Colonic mucosa (tissue), 4 donors: ENCODE results near the gene C10orf88. TPM values are rescaled to one million over a fixed set of nuclear protein-coding genes. Genes with fewer than 3 reads are reported as not detected.
A peak's percentile ranks its signal among the peaks of the same experiment; 100 is the strongest.

Experiments
- DNase-seq: peaks from one replicate; pipeline ENCODE4 v3.0.0-alpha.2; 2020
- H3K27ac ChIP-seq: fragments of 200-600 bp; one replicate; pipeline ENCODE4 v1.8.0; 2021
- H3K27me3 ChIP-seq: fragments of 200-600 bp; one replicate; pipeline ENCODE4 v1.8.0; 2021
- H3K36me3 ChIP-seq: fragments of 200-600 bp; one replicate; pipeline ENCODE4 v1.8.0; 2021
- H3K4me1 ChIP-seq: fragments of 200-600 bp; one replicate; pipeline ENCODE4 v1.8.0; 2021; ENCODE audit warnings: mild to moderate bottlenecking
- H3K4me3 ChIP-seq: fragments of 200-600 bp; one replicate; pipeline ENCODE4 v1.8.0; 2021
- H3K9ac ChIP-seq, 2 donors: one replicate each; pipeline ENCODE4 v1.7.0; 2013; ENCODE audit warnings: control low read depth in 2 of 2, low read depth in 2 of 2, low read length in 2 of 2
- H3K9me3 ChIP-seq: fragments of 200-600 bp; one replicate; pipeline ENCODE4 v1.8.0; 2021
- intact Hi-C: fragments of 100-400 bp; cut with DNase I; formaldehyde crosslinking; loops from one replicate; pipeline ENCODE4 v1.14.1; 2022
- total RNA-seq, 2 donors: library from RNA; stranded (reverse); fragmentation: NEBNext Ultra II Directional in 1 of 2; extraction: Animal tissue kit (Norgen Biotek cat#: 25700) in 1 of 2; gene quantifications; one replicate each; pipeline ENCODE4 v1.2.1, GENCODE V29; 2021
- TF ChIP-seq, protein P1 (sequence below): fragments of 200-600 bp; IDR thresholded peaks from one replicate; pipeline ENCODE4 v1.8.0; 2022; ENCODE audit warnings: antibody characterized with exemption, mild to moderate bottlenecking
- donor health status: healthy.
- donor health status: DM: no; HTN: no; CAD: no.
- donor health status: DM: no; HTN: no; CAD: no.

The C10orf88 gene
- total RNA-seq, 2 donors from 2014 or later, result 6.3 to 6.8 TPM

DNA sequence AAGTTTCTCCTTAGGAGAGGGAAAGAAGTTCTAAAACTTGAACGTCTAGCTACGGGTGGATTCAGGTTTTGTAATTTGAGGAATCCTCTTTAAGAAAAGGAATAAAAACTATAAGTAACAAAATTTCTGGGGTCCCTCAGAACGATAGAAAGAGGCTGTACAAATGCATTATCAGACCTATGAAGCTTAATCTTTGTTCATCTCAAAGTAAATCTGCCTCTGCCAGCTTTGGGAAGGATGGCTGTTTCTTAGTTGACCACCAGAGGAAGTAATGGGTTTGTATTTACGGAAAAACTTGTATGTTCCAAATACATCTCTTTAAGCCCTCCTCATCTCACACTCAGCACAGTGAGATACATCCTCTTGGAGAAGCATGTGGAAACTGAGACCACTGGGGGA lies 27.0 kb upstream of the C10orf88 start:
- Histone ChIP-seq H3K9me3 (no peaks in the 10 kb centered on the region), H3K36me3 (no peaks in the 10 kb centered on the region), H3K9ac (no peak overlapping the region), H3K27me3 (no peaks in the 10 kb centered on the region), H3K4me1 (peaks cover 4% of the 10 kb centered on the region), H3K4me3 (peak overlapping the region; percentile 67), H3K27ac (no peak overlapping the region)
- intact Hi-C loops, result loop anchor here (10.0 kb wide), 1 partner anchor 174 kb away; the partner anchor contains the start of gene BUB3
- DNase-seq, result no peak
- TF ChIP-seq, protein P1, sequence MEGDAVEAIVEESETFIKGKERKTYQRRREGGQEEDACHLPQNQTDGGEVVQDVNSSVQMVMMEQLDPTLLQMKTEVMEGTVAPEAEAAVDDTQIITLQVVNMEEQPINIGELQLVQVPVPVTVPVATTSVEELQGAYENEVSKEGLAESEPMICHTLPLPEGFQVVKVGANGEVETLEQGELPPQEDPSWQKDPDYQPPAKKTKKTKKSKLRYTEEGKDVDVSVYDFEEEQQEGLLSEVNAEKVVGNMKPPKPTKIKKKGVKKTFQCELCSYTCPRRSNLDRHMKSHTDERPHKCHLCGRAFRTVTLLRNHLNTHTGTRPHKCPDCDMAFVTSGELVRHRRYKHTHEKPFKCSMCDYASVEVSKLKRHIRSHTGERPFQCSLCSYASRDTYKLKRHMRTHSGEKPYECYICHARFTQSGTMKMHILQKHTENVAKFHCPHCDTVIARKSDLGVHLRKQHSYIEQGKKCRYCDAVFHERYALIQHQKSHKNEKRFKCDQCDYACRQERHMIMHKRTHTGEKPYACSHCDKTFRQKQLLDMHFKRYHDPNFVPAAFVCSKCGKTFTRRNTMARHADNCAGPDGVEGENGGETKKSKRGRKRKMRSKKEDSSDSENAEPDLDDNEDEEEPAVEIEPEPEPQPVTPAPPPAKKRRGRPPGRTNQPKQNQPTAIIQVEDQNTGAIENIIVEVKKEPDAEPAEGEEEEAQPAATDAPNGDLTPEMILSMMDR, result no peak

DNA sequence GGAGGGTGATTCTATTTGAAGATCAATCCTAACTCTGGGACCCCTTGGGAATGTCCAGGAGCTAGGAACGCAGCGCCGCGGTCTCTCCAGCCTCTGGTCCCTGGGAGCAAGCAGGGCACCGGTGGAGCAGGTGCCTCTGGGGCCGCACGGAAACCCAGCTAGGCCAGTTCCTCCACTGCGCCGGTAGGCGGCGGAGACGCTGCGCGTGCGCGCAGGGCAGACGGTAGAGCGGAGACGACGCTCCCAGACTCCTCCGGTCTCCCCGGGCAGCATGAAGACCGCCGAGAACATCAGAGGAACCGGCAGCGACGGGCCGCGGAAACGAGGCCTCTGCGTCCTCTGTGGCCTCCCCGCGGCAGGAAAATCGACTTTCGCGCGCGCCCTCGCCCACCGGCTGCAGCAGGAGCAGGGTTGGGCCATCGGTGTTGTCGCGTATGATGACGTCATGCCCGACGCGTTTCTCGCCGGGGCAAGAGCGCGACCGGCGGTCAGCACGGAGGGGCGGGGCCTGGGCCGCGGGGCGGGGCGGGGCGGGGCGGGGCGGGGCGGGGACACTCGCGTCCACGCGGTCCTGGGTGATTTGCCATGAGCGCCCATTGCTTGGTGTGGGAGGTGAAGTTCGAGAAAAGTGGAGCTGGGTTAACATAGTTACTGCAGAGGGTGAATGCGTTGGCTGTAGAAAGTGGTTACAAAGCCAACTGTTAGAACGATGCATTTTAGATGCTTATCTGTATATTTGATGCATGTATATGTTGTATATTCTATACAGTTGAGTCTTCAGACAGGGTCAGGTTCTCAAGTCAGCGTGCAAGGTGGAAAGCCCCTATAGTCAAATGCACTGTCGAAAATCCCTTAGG lies 26.4 kb upstream of the C10orf88 start, which contains the start of gene PSTK:
TSS of gene PSTK (plus strand) at position 193 of the 857 bp plus-strand sequence. CDS start at position 272, 79 bp downstream.
- intact Hi-C loops, result loop anchor here (10.0 kb wide), 1 partner anchor 174 kb away; the partner anchor contains the start of gene BUB3
- Histone ChIP-seq H3K4me3 (peak within 1 kb of the TSS; percentile 67), H3K9me3 (no peaks in the 10 kb centered on the region), H3K4me1 (peaks cover 4% of the 10 kb centered on the region), H3K36me3 (no peaks in the 10 kb centered on the region), H3K9ac (peak within 1 kb of the TSS; percentile 61 to 86), H3K27me3 (no peaks in the 10 kb centered on the region), H3K27ac (peak within 1 kb of the TSS; percentile 91)
- peak; percentile 91 for DNase-seq
- TF ChIP-seq, protein P1, result peak; percentile 97

DNA sequence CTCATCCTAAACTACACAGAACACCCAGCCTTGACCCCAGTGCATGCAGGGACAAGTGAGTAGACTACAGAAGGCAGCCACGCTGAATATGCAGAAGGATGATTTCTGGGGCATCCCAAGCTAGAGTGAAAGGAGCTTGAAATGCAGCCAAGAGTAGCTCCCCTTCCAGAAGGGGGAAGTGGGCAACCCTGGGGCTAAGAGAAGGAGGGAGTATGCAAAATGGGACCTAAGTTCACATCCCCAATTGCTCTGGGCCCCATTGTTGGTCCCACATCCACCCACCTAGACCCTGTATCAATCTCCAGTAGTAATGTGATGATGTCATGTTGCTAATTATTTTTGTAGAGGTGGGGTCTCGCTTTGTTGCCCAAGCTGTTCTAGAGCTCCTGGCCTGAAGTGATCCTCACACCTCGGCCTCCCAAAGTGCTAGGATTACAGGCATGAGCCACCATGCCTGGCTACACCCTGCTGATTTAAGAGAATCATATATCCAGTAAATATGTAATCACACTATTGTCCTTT lies 20.6 kb upstream of the C10orf88 start:
- Histone ChIP-seq H3K27me3 (no peaks in the 10 kb centered on the region), H3K9me3 (no peaks in the 10 kb centered on the region), H3K4me1 (peaks cover 1% of the 10 kb centered on the region), H3K4me3 (no peak overlapping the region), H3K27ac (no peak overlapping the region), H3K36me3 (no peaks in the 10 kb centered on the region), H3K9ac (no peak overlapping the region)
- DNase-seq, result no peak
- intact Hi-C loops, result no loop called here
- TF ChIP-seq, protein P1, result no peak

DNA sequence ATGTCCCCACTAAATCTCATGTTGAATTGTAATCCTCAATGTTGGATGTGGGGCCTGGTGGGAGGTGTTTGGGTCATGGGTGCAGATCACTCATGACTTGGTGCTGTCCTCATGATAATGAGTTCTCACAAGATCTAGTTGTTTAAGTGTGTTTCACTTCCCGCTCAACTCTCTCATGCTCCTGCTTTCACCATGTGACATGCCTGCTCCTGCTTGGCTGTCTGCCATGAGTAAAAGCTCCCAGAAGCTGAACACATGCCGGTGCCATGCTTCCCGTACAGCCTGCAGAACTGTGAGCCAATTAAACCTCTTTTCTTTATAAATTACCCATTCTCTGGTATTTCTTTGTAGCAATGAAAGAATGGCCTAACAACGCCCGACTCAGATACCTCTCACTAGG lies 20.0 kb upstream of the C10orf88 start:
- H3K4me3 ChIP-seq, result no peak overlapping the region
- H3K36me3 ChIP-seq, result no peaks in the 10 kb centered on the region
- H3K27ac ChIP-seq, result no peak overlapping the region
- TF ChIP-seq, protein P1, result no peak
- no peak for DNase-seq
- H3K9me3 ChIP-seq, result no peaks in the 10 kb centered on the region
- H3K9ac ChIP-seq, result no peak overlapping the region
- H3K27me3 ChIP-seq, result no peaks in the 10 kb centered on the region
- no peaks in the 10 kb centered on the region for H3K4me1 ChIP-seq
- intact Hi-C loops, result no loop called here

DNA sequence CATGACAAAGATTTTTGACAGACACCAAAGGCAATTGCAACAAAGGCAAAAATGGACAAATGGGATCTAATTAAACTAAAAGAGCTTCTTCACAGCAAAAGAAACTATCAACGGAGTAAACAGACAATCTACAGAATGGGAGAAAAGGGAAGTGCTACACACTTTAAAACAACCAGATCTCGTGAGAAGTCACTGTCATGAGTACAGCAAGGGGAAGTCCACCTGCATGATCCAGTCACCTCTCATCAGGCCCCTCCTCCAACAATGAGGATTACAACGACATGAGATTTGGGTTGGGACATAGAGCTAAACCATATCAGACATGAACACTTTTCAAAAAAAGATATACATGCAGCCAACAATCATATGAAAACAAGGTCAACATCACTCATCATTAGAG lies 14.7 kb upstream of the C10orf88 start:
- no peaks in the 10 kb centered on the region for H3K27me3 ChIP-seq
- no peak overlapping the region for H3K27ac ChIP-seq
- no peak overlapping the region for H3K4me3 ChIP-seq
- intact Hi-C loops, result no loop called here
- no peaks in the 10 kb centered on the region for H3K9me3 ChIP-seq
- H3K36me3 ChIP-seq, result no peaks in the 10 kb centered on the region
- TF ChIP-seq, protein P1, result no peak
- no peak for DNase-seq
- no peaks in the 10 kb centered on the region for H3K4me1 ChIP-seq
- H3K9ac ChIP-seq, result no peak overlapping the region
